NCI-H1417 (cell line): ENCODE results near the gene LHFPL6.
A peak's percentile ranks its signal among the peaks of the same experiment; 100 is the strongest.

Experiments used
- DNase-seq, 3 experiments: peaks; one replicate each; lab custom pipeline; 2025; lab: John Stamatoyannopoulos, UW

LHFPL6 gene

DNA sequence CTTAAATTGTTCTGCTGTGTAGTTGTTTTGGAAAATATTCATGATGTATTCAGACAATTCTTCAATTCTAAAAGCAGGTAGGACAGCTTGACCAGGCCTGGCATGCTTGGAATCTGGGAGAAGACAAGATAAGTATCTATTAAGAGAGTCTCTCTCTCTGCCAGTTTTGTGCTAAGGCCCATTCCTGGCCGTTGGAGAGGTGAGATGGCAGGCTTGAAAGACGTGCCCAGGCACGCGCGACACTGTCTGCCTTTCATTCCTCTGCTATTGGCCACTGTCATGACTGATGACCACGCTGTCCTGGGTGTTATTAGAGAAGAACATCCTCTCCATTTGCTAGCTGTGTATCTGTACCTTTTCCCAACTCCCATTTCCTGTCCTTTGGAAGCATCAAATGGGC lies 90.3 kb downstream of the LHFPL6 start:
- DNase-seq: no peak

- DNase-seq: peak; percentile 7 to 97 (median 83)
These were observed 92.7 kb downstream of the LHFPL6 start for GRCh38 chr13:39510316-39510695.

DNA sequence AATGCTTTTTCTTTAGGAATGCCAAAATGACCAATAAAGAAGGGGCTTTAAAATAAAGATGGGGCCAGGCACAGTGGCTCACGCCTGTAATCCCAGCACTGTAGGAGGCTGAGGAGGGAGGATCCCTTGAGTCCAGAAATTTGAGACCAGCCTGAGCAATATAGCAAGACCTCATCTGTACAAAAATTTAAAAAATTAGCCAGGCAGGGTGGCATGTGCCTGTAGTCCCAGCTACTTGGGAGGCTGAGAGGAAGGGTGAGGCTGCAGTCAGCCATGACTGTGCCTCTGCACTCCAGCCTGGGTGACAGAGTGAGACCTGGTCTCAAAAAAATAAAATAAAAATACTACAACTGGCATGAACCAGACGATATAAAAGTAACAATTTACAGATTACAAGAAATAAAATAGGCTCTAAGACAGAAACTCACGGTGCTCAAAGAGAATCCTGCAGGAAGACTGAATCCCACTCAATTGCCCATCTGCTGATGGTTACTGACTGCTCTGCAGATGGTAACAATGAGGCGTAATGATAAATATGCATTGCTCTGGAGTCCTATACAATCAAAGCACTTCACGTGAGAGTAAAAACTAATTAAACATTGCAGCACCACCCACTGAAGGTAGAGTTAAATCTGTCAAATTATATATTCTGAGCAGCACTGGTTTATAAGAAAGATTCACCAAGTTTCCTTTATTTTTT lies 93.2 kb downstream of the LHFPL6 start:
- no peak for DNase-seq

- no peak for DNase-seq
These were observed 96.2 kb downstream of the LHFPL6 start for GRCh38 chr13:39506559-39507390.

DNA sequence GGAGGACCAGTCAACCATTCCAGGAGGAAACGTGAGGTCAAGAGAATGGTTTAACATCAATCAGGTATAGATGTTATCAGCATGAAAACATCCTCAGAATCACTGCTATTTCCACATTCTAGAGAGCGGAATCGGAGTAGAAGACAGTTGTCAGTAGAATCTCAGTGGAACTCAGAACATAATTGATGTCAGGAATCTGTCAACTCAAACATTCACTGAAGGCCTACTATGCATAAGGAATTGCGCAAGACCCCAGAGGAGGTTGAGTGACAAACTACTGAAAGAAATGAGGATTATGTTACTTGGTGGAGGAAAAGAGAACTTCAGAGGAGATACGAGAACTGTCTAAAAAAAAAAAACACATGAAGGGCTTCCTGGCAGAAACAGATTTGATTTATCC lies 97.8 kb downstream of the LHFPL6 start:
- no peak for DNase-seq

- DNase-seq: no peak
These were observed 99.9 kb downstream of the LHFPL6 start for GRCh38 chr13:39503048-39503447.

DNA sequence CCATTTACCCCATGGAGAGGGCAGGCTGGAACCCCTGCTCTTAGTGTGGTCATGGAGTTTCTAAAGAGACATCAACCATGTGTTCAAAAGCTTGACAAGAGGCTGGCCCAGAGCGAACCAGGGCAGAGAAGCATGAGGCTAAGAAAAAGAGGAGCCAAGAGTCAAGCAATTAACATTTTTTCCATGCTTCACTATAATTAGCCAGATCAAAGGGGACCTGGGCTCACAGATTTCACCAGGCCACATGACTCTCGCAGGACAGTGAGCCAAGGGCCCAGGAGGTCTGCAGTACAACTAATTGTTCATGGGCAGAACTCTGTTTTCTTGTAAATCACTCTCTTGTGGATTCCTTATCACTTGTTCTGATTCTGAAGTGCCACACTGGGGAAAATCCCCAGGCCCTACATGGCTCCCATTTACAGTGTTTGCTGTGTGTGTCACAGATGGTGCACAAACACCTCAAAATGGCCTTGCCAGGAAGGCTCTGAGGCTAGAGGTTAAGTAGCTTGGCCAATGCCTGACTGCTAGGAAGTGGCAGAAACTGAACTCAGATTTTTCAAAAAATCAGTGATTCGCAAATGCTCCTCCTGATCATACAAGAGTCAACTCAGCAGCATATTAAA lies 101.2 kb downstream of the LHFPL6 start:
- peak in 2 of 3 experiments; percentile 14 to 21 for DNase-seq

DNA sequence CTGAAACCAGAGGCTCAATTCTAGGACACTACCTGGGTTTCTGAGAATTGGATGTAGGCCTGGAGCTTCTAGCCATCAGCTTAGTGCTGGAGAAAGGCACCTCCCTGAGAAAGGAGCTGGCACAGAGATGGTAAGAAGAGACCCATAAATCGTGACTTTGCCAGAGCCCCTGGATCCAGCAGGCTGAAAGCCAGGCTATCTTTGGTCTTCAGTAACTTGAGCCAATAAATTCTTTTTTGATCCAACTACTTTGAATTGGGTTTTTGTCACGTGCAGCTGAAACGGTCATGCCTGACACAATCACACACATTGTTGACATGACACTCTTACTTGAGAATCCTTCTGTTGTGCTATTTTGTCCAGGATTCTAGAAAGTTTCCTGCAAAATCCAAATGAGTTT lies 103.4 kb downstream of the LHFPL6 start:
- no peak for DNase-seq

DNA sequence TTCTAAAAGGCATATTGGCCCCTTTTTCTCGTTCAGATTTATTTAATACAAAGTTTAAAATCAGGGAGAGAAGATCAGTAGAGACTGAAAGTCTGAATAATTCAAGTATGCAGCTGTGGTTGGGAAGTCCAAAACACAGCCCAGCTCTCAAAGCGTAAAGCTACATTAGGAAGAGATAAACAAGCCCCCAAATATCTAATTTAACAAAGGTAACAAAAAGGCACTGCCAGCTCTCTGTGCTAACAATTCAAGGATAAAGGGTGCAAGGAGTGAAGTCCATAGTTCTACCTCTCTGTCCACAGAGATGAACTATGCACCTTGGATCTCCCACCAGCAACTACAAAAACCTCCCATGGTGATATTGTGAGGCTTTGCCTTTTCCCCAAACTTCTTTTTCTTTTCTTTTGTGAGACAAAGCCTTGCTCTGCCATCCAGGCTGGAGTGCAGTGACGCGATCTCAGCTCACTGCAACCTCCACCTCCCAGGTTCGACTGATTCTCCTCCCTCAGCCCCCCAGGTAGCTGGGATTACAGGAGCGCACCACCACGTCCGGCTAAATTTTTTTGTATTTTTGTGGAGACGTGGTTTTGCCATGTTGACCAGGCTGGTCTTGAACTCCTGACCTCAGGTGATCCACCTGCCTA lies 104.4 kb downstream of the LHFPL6 start:
- DNase-seq: no peak

- DNase-seq: peak in 2 of 3 experiments; percentile 84 to 97
These were observed 106.5 kb downstream of the LHFPL6 start for GRCh38 chr13:39496506-39496905.

GRCh38 chr13:39494633-39495032 lies 108.4 kb downstream of the LHFPL6 start:
- DNase-seq: no peak

DNA sequence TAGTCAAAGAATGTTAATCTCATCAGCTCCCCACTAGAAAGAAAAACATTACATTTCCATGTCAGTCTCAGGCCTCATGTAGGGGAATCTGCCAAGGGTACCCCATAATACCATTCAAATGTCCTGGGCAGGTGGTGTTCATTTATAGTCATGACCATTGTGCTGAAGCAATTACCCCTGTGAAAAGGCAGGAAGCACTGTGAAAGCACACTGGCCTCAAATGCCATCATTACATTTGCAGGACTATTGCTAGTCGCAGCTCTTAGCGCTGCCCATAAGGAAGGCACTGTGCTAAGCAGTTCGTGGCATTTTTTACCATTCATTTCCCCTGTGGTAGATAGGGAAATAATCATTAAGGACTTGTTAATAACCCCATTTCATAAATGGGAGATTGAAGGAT lies 109.0 kb downstream of the LHFPL6 start:
- DNase-seq: peak in 2 of 3 experiments; percentile 5 to 33

DNA sequence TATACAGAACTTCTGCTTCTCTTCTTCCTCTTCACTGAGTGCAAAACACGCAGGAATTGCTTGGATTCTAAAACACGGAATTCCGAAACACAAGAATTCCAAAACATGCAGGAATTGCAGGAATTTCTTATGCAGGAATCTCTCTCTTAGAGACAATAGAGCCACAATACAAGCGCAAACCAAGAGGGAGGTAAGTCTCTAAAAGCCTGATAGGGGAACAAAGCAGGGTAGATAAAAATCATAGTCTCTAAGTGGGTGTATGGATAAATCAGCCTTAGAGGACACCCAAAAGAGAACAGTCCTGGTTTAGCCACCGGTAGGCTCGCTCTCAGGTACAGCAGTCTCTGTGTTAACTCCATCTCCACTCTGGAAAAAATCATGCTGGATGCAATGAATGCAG lies 112.9 kb downstream of the LHFPL6 start:
- no peak for DNase-seq

- DNase-seq: no peak
These were observed 116.2 kb downstream of the LHFPL6 start for GRCh38 chr13:39486758-39487157.

GRCh38 chr13:39485314-39485700 lies 117.7 kb downstream of the LHFPL6 start:
- no peak for DNase-seq

DNA sequence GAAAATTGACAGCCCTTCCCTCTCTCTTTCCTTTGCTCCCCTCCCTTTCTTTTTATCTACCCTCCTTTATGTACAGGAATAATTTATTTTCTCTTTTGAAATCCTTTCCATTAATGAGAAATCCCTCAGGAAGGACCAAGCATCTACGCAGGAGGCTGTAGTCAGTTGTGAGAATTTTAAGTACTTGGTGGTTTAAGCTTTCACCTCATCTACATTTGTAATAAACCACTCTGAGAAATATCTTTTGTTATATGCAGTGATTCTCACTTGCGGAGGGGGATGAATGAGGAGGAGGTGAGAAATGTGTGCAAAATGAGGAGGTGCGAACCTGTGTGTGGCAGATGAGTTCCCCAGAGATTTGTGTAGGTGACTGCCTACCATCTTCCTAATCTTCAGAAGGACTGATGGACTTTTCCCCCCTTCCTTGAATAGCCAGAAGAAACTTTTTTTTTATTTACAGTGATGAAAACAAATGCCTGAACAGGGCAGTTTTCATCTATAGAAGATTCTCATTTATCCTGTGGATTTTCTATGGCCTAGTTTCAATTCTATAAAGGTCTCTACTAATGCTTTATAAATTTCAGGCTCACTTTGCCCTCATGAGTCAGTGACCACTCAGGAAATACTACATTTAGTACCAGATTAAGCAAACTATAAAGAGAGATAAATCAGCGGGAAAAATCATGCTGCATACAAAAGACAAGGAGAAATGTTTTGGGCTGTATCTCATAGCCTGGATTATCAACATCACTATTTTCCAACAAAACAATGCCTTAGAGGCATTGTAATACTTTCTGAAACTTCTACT lies 118.3 kb downstream of the LHFPL6 start:
- DNase-seq: no peak

DNA sequence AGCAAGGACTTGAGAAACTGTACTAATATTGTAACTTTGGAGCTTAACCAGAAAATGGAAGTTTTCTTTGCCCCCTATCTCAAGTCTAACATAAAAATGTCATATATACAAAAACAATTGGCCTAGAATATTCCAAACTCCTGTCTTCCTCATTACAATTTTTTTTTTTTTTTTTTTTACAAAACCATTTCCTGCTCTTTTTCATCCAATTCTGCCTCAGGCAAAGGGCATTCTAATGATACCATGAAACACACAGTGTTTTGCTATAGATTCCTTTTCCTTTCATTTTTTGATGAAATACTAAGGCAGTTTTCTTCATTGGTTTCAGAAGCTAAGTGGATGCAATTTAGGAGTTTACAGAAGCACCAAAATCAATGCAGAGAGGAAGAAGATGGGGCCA lies 119.7 kb downstream of the LHFPL6 start:
- peak in 1 of 3 experiments; percentile 8 for DNase-seq

DNA sequence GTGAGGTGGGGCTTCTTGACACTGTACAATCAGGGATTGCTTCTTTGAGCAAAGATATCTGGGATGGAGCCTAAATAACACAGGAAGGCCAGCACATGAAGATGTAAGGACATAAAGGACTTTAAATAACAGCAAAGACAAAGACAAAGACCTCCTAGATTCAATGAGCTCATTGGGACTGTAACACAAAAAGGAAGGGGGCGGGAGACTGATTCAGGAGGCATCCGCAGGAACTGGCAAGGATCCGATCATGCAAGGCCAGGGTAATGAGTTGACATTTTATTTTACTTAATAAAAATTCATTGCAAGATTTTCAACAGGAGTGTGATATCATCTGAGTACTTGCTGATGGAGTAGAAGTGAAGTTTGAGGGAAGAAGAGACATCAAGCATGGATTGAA lies 121.5 kb downstream of the LHFPL6 start:
- DNase-seq: no peak

DNA sequence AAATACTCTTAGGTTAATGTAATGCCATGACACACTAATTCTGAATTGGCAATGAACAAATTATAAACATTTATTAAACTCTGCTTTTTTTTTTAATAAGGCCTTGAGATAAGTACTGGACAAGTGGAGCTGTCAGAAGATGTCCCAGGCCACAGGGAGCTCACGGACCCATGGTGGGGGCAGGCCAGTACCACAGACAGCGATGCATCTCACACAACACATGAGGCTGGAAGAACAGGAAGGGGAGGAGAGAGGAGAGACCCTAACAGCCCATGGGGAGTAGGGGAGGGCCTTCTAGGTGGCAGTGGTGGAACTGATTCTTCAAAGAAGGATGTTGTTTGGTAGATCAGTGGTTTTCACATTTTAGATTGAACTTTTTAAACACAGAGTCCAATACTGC lies 128.4 kb downstream of the LHFPL6 start:
- DNase-seq: no peak

DNA sequence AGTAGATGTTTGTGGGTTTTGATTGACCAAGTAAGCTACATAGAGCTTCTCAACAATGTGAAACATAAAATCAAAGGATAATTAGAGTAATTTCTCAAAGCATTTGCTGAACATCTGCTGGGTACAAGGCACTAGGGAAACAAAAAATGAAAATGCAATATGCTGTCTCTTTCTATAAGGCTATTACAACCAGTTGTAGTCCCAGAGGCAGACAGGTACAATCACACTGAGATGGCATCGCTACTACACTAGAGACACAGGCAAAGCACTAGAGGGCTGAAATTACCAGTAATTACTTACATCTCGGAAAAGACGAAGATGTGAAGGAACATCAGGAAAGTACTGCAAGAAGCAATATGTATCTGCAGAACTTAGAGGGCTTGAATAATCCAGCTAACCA lies 133.3 kb downstream of the LHFPL6 start:
- DNase-seq: no peak

DNA sequence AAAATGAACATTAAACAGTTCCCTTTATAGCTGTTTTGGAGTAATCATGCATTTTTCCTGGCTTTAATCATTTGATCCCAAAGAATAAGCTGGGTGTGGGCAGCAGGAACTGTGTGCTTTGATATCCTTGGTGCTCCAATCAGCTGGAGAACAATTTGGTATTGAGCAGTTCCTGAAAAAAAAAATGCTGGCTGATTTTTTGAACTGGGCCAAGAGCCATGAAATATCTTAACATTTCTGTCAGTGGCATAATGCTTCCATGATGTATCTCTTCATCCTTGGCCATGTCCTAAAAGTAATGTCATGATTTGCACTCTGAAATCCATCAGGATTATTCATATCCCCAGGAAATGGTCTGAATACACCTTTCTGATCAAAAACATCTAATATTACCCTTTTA lies 134.7 kb downstream of the LHFPL6 start:
- no peak for DNase-seq

DNA sequence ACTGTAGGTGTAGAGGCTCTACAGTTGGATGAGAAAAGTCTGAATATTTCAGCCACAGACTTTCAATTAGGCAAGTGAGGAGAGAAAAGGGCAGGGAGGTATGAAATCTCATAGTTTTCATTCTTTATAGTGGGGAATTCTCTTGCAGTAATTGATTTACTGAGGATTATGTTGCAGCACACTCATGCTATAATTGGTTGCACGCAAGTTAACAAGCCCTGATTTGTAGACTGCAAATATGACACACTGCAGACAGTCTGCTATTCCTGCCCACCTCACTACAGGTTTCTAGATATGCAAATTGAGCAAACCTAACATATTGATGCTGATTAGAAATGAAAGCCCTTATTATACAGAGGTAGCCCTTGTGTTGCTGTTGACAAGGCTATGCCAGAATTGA lies 139.4 kb downstream of the LHFPL6 start:
- no peak for DNase-seq
